Activated CD4-positive, alpha-beta T cell treated with anti-CD3 and anti-CD28 coated beads, Interleukin-2, Interleukin-4, amounts not matched to agents 100 ng/mL and 50 ng/mL, durations not matched to agents 16 hours and 8 hours (primary cell): ENCODE data around the gene LHFPL5.

Experiments
- DNase-seq: peaks from one replicate; pipeline ENCODE4 v3.0.0-alpha.2; 2020; ENCODE audit warnings: low spot score

LHFPL5 gene

DNA sequence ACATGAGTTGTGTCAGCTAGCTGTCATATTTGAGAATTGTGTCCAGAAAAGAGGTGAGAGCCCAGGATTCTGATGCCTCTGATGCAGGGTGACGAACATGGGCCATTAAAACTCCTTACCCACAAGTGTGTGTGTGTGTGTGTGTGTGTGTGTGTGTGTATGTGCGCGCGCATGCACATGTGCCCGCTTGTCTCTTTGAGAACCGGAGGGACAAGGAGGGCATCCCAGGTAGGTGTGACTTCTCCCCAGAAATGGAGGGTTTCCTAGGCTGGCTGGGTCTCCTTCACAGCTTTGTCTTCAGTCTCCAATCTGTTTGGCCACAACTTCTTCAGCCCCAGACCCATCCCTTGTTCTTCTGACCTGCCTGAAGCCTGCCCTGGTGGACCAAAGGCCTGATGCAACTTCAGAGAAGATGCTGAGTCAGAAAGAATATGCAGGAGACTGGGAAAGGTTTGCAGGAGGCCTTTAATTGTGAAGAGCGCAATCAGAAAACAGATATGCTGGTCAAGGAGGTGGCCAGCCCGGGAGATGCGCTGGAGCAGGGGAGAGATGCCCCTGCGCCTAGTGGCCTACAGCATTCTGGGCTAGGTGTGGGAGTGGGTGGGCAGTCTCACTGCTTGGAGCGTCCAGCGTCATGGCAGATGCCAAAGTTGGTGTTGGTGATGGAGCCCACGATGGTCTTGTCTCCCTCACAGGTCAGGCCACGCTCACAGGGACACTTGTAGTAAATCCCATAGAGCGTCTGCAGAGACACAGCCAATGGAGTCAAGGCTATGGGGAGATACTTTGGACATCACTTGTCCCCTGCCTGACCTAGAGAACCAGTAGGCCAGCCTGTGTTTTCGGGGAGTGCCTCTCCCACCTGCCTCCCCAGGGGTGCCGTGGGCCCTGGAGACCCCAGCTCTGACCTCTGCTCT is 10.4 kb upstream of the LHFPL5 start:
- no peak for DNase-seq

DNA sequence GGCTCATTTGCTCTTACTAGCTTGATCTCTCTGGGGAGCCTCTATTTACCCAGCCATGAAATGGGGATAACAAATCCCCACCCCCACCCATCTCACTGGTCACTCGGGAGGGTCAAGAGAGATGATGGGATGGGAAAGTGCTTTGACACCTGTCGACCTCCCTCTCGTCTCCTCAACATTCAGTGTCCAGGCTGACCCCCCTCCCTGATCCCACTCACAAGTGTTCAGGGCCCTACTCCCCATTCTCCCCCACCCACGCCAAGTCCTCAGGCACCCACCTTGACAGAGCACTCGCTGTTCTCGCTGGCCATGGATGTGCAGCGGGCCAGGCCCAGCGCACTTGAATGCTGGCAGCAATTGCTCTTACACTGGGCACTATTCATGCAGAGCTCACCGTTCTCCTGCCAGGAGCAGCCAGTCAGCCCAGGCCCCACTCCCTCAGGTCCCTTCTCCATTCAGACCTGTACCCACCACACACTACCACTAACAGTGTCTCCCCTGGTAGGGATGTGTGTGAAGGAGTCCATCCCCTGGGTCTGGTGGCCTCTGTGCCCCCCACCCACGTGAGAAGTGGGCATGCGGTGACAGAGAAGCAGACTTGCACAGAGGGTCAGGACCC is 9.6 kb upstream of the LHFPL5 start:
- DNase-seq: no peak

DNA sequence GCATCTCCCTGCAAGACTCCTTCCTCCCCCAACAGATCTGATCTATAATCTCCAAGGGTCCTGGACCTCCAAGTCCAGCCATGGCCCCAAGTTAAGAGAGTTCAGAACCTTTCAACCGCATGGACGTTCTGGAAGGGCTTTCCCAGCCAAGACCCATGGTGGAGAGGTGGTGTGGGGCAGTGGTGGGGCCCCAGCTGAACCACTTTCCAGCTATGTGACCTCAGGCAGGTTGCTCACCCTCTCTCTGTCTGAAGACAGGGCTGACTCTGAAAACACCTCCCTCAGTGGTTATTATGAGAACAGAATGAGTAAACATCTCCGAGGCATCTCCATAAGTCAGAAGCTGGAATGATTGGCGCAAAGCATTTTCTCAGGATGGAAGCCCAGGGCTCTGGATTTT is 8.9 kb upstream of the LHFPL5 start:
- DNase-seq: no peak

DNA sequence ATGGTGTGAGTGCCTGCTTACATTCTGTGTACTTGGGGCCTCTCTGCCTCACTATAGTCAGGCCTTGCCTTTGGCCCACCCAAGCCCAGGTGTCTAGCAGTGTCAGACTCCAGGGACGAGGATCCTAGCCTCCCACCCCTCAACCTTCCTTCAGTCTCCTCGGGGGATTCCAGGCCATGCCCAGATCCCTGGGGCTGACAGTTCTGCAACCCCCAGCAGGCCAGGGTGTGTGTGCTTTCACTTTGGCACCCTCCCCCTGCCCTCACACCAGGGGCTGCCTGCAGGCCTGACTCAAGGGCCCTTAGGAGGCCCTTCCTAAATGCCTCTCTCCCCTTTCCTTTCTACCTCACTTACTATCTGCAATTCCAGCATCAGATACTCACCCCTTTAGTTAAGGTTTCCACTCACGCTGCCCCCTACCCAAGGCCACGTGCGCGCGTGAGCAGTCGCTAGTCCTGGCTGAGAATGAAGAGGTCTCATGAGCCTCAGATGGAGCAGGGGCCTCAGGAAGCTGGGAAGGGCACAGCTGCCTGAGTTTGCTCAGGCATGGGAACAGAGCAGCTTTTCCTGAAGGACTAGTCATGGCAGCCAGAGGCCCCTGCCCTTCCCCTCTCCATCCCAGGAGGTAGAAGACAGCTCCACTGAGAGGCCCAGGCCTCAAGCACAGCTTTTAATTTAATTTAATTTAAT is 7.2 kb upstream of the LHFPL5 start:
- no peak for DNase-seq

DNA sequence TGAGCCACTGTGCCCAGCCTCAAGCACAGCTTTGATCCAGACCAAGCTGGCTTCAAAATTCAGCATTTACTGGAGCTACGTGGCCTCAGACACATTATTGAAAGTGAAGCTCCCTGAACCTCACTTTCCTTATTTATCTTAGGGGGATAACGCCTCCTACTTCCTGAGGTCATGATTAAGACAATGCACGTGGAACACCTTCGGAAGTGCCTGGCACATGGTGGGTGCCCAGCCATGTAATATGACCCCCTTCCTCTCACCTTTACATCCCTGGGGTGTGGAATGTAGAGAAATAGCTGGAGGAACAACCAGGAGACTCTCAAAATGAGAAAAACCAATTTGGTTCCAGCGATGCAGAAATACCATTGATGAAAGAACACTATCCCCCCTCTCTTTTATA is 6.4 kb upstream of the LHFPL5 start:
- DNase-seq: no peak

DNA sequence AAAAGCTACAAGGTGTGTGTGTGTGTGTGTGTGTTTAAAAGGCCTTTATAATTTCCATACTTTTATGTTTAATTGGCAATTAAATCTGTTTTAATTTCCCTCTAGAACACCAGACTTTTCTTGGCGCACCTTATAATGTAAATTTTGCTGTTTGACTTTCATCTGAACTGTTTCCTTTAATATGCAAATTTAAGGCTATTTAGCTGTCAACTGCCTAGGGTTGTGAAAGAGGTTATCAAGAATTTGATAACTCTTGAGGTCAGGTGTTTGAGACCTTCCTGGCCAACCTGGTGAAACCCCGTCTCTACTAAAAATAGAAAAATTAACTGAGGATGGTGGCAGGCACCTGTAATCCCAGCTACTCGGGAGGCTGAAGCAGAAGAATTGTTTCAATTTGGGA is 4.0 kb upstream of the LHFPL5 start:
- no peak for DNase-seq

DNA sequence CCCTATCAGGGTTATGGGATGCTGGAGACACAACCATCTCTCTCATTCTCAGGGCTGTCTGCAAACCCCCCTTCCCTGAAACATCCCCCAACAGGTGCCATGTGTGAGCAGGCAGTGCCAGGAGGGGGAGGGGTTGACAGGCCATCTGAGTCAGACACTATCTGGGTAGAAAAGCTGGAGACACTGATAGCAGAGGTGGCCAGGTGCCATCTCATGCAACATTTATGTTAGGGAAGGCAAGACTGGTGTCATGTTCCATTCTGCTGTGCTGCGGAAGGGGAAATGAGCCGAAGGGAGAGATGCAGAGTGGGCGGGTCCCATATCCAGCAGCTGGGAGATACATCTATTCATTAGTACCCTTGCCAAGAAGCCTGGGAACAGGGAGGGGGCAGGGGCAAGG is 3.5 kb downstream of the LHFPL5 start:
- DNase-seq: no peak

DNA sequence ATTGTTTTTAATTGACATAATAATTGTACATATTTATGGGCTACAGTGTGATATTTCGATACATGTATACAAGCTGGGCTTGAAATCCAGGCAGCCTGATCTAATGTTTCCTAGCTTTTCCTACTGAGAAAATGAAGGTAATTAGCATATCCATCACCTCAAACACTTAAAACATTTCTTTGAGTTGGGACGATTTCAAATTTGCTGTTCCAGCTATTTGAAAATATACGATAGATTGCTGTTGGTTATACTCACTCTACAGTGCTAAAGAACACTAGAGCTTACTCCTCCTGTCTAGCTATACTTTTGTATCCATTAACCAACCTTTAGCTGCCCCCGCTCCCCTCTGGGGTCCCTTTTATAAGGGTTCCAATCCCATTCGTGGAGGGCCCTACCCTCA is 4.7 kb downstream of the LHFPL5 start:
- DNase-seq: no peak

DNA sequence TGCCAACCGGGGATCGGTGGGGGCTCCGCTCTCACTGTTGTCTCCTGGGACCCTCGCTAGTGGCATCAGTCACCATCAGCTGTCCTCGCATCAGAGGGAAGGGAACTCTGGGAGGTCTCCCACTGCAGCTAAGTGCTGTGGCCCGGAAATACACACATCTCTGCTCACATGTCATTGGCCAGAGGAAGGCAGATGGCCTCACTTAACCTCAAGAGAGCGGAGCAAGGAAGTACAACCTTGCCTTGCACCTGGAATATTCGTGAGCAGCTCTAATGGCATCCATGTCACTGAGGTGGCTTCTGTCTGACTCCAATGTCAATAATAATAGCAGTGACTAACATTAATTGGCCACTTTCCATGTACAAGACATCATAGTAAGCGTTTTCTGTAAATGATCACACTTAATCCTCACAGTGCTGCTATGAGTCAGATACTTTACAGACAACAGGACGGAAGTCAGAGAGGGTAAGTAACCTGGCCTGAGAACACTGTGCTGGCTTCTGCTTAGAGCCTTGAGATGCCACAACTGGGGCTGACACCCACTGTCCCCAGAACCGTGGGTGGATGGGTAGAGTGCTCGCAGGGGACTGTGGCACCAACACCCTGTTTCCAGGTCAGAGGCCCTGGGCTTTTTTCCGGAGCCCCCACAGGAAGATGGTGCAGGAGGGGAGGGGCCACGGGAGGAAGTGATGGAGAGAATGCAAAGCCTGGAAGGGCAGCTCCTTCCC is 6.0 kb downstream of the LHFPL5 start:
- DNase-seq: peak; percentile 4

DNA sequence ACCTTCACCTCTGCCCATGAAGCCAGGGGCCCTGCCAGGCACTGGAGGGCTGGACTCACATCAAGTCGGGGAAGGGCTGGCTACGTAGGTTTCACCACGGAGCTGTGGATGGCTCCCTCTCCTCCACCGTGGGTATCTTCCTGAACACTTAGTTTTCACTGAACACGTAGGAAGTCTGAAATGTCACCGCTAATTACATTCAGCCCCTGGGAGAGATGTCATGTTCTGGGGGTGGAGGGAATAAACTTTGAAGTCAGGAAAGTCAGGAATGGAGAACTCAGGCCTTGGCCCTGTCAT is 6.5 kb downstream of the LHFPL5 start:
- DNase-seq: no peak

DNA sequence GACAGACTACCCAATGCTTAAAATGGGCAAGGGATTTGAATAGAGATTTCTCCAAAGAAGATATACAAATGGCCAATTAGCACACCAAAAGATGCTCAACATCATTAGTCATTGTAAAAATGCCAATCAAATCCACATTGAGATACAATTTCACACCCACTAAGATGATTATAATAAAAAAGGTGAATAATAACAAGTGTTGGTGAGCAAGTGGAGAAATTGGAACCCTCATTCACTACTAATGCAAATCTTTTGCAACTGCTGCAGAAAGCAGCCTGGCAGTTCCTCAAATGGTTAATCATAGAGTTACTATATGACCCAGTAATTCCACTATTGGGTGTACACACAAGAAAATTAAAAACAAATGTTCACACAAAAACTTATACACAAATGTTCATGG is 12.4 kb downstream of the LHFPL5 start:
- no peak for DNase-seq

DNA sequence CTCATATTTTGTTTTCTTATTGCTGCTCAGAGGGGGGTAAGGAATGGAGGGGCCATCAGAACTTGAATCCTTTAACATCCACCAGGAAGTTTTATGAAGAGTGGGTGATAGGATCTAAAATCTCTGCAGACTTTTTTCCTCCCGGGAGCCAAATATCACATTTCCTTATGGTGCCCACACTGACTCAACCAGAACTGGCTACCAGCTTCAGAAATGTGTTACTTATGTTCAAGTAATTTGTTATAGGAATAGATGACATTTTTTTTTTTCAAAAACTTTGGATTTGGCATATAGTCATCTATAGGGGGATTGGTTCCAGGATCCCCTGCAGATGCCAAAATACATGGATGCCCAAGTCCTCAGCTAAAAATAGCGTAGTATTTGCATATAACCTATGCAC is 18.4 kb downstream of the LHFPL5 start:
- DNase-seq: no peak

DNA sequence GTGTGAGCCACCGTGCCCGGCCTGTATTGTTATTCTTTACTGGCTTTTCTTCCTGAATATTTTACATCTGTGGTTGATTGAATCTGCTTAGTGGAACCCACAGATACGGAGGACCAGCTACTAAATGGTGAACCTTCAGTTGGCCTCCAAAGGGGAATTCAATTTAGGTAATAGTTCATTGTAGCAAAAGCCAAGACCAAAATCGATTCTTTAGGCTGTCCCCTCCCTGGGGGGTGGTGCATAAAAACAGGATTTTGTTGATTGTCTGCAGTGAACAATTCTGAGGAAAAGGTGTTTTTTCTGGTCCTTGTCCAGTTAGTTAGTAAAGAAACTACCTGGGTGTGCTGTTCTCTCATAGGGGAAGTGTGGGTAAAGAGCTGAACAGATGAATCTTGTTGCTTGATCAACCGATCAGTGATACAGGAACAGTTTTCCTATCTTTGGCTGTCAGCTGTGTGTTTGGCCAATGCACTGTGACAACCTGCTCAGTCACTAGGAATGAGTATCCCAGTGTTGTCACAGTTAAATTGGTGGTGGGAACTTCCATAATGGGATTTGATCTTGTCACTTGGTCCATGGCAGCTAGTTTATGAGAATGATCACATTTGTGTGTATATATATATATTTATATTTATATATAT is 19.5 kb downstream of the LHFPL5 start:
- no peak for DNase-seq

DNA sequence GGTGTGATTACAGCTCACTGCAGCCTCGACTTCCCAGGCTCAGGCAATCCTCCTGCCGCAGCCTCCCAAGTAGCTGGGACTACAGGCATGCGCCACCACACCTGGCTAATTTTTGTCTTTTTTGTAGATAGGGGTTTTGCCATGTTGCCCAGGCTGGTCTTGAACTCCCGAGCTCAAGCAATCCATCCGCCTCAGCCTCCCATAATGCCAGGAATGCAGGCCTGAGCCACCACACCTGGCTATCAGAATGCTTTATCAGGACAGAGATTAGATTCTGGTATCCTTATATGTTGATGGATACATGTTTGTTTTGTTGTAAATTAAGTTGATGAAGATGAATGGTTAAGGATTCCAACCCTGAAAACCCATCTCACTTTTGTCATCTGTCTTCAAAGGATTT is 24.2 kb downstream of the LHFPL5 start:
- DNase-seq: no peak

DNA sequence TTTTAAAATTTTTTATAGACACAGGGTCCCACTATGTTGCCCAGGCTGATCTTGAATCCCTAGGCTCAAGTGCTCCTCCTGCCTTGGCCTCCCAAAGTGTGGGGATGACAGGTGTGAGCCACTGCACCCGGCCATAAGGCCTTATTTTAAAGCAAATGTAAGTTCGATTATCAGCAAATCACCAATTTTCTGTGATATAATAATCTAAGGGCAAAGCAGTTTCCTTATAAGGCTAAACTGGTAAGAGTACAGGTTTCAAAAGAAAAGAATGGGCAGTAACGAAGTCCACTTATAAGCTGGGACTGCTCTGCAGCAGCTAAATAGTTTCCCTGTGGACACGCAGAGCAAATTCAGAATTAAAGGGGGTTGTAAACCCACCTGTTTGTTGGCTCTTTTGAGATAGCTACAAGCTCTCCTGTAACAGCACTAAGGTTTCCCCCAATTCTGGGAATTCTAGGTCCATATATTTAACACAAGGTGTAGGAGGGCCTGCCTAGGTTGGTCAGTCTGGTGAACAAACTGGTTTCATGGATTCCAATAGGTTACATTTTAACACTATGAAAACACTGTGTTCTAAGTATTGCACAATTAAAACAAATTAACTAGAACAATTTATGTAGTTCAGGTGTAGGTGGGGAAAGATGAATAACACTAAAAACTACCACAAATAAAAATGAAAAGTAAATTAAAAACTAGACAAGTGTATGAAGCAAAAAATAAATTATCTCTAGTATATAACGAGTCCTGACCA is 26.3 kb downstream of the LHFPL5 start:
- DNase-seq: no peak

DNA sequence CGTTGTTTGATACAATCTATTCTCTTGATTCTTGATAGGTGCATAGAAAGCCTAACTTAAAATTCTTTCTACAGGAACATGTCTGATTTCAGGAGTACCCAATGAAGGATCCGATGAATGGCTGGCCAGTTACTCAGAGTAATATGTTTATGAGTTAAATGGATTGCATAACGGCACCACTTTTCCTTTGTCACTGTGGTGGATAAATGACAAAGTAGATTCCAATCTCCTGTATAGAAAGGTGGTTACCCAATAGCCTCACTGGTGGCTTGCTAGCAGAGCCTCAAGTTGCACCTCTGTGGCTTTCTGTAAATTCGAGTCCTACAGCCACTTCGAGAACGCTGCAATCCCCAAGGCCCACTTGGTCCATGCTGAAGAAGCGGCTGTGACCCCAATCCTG is 28.4 kb downstream of the LHFPL5 start:
- DNase-seq: no peak

DNA sequence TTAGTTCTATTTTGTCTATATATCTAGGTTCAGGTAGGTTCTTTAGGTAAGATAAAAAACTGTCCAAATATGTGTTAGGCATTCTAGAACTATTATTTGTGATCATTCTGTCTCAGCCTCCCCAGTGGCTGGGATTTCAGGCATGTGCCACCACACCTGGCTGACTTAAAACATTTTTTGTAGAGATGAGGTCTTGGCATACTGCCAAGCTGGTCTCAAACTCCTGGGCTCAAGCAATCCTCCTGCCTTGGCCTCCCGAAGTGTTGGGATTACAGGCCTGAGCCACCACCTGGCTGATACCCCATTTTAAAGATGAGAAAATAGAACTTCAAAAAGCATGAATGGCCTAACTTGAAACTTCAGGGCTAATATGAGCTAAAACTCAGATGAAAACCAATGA is 33.9 kb downstream of the LHFPL5 start:
- no peak for DNase-seq

DNA sequence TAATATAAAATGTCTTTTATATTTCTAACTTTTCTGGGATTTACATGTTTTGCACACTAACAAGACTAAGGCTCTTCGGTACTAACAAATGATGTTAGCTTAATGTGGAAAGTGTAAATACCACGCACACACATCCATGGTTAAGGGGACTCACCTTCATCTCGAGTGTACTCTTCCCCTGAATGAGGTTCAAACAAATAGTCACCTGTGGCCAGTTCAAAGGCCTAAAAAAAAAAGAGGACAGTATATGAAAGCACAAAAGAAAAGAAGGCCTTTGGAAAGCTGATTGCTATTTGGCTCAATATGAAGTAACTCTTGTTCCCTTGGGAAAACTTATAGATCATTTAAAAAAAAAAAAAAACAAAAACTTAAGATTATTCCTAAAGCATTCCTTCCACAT is 37.2 kb downstream of the LHFPL5 start:
- no peak for DNase-seq

DNA sequence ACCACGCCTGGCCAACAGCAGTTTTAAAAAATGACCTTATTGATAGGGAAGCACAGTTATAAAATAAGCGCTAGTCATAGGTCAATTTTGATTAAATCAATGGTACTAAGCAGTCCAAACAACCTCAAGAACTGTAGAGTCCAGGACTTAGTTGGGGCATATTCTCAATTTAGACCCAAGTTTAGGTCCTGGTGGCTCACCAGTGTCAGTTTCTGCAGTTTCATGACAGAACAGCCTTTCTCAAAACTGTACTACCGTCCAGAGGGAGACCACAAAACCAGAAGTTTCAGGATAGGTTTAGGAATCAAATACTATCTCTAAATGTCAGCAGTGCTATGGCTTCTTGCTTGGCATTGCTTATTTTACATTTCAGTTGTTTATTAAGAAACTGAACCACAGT is 39.1 kb downstream of the LHFPL5 start:
- no peak for DNase-seq

DNA sequence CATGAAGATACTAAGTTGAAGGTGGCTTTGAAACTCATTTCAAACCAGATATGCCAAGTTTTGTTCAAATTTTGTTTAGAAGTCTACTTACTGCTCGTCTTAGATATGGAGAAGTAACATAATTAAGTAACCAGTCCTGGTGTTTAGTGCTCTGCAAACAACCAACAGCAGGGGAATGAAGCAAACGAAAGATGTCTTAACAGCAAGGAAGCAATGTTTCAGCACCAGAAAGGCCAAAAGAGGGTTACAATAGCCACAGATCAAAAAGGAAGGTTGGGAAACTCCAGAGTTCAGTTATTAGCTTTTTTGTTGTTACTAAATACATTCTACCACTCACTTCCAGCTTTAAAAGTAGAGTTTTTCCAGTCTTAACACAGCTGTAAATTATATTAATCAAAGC is 45.1 kb downstream of the LHFPL5 start:
- DNase-seq: no peak

DNA sequence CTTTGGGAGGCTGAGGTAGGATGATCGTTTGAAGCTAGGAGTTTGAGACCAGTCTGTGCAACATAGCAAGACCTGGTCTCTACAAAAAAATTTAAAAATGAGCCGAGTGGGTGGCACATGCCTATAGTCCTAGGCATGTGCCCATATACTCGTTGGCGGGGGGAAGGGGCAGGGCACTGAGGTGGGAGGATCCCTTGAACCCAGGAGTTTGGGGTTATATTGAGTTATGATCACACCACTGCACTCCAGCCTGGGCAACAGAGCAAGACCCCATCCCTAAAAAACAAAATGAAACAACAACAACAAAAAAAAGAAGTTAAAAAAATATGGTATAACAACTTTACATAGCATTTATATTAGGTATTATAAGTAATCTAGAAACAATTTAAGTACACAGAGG is 47.8 kb downstream of the LHFPL5 start:
- no peak for DNase-seq

DNA sequence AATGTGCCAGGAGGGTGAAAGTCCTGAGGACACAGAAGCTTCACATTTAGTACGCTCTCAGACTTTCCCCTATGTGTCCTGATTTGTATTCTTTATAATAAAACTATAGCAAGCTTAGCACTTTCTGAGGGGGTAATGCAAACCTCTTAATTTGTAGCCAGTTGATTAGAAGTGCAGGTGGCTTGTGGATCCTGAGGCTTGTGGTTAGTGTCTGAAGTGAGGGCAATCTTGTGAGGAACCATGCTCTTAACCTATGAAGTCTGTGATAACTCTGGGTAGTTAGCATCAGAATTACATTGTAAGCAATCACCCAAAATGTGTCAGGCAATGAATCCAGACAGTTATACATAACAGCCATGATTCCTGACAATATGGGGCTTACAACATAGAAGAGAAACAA is 51.1 kb downstream of the LHFPL5 start:
- no peak for DNase-seq
